Measurements from ENCODE around the gene FURIN.
"Not testable (repeated sequence)": the region's sequence is repeated elsewhere in the genome, so short reads cannot be mapped to it uniquely, and the experiment has no call there.

Gene FURIN

GRCh38 chr15:90871139-90871715, 2.8 kb downstream of the FURIN start:
- TF ChIP-seq SUZ12 (IDR thresholded peaks at IDR 0.05; ENCODE audit: extremely low read depth, insufficient read depth, insufficient read length) = no peak
- no peak for TF ChIP-seq ZNF274 (IDR thresholded peaks at IDR 0.05; ENCODE audit: low read depth, low read length)
- TF ChIP-seq YY1 (IDR thresholded peaks at IDR 0.05; ENCODE audit: insufficient read depth, insufficient read length) = no peak
- DNase-seq (ENCODE audit: low read depth, low spot score) = no peak
- Histone ChIP-seq H3K4me3 (ENCODE audit: insufficient read length, low read depth) (peak overlapping the region; percentile 67), H3K27me3 (ENCODE audit: insufficient read depth, insufficient read length) (no peaks in the 10 kb centered on the region), H3K9ac (ENCODE audit: insufficient read length, low read depth) (peak overlapping the region; percentile 92), H3K9me3 (ENCODE audit: insufficient read depth, low read length) (no peaks in the 10 kb centered on the region), H3K4me1 (ENCODE audit: insufficient read depth, insufficient read length) (peaks cover 35% of the 10 kb centered on the region), H3K36me3 (ENCODE audit: insufficient read depth, insufficient read length, low read length) (peaks cover 12% of the 10 kb centered on the region)

GRCh38 chr15:90871716-90872485, 3.5 kb downstream of the FURIN start:
- DNase-seq (ENCODE audit: low read depth, low spot score) = no peak
- H3K4me1 ChIP-seq (ENCODE audit: insufficient read depth, insufficient read length) = peaks cover 34% of the 10 kb centered on the region
- H3K4me3 ChIP-seq (ENCODE audit: insufficient read length, low read depth) = peak overlapping the region; percentile 67
- TF ChIP-seq YY1 (IDR thresholded peaks at IDR 0.05; ENCODE audit: insufficient read depth, insufficient read length) = no peak
- TF ChIP-seq ZNF274 (IDR thresholded peaks at IDR 0.05; ENCODE audit: low read depth, low read length) = no peak
- TF ChIP-seq SUZ12 (IDR thresholded peaks at IDR 0.05; ENCODE audit: extremely low read depth, insufficient read depth, insufficient read length) = no peak
- peaks cover 19% of the 10 kb centered on the region for H3K36me3 ChIP-seq (ENCODE audit: insufficient read depth, insufficient read length, low read length)
- H3K27me3 ChIP-seq (ENCODE audit: insufficient read depth, insufficient read length) = no peaks in the 10 kb centered on the region
- peak overlapping the region; percentile 85 for H3K9ac ChIP-seq (ENCODE audit: insufficient read length, low read depth)
- H3K9me3 ChIP-seq (ENCODE audit: insufficient read depth, low read length) = no peaks in the 10 kb centered on the region

- Histone ChIP-seq H3K4me3 (ENCODE audit: insufficient read length, low read depth) (peak overlapping the region; percentile 67), H3K9ac (ENCODE audit: insufficient read length, low read depth) (peak overlapping the region; percentile 85), H3K36me3 (ENCODE audit: insufficient read depth, insufficient read length, low read length) (peaks cover 26% of the 10 kb centered on the region), H3K27me3 (ENCODE audit: insufficient read depth, insufficient read length) (no peaks in the 10 kb centered on the region), H3K9me3 (ENCODE audit: insufficient read depth, low read length) (no peaks in the 10 kb centered on the region), H3K4me1 (ENCODE audit: insufficient read depth, insufficient read length) (peaks cover 34% of the 10 kb centered on the region)
- no peak for TF ChIP-seq SUZ12 (IDR thresholded peaks at IDR 0.05; ENCODE audit: extremely low read depth, insufficient read depth, insufficient read length)
- no peak for TF ChIP-seq ZNF274 (IDR thresholded peaks at IDR 0.05; ENCODE audit: low read depth, low read length)
- TF ChIP-seq YY1 (IDR thresholded peaks at IDR 0.05; ENCODE audit: insufficient read depth, insufficient read length) = no peak
- DNase-seq (ENCODE audit: low read depth, low spot score) = no peak
Measured at GRCh38 chr15:90872486-90873184, 4.2 kb downstream of the FURIN start.

GRCh38 chr15:90873488-90873997, 5.2 kb downstream of the FURIN start:
- peaks cover 28% of the 10 kb centered on the region for H3K4me1 ChIP-seq (ENCODE audit: insufficient read depth, insufficient read length)
- H3K9me3 ChIP-seq (ENCODE audit: insufficient read depth, low read length) = no peaks in the 10 kb centered on the region
- peaks cover 35% of the 10 kb centered on the region for H3K36me3 ChIP-seq (ENCODE audit: insufficient read depth, insufficient read length, low read length)
- no peak overlapping the region for H3K4me3 ChIP-seq (ENCODE audit: insufficient read length, low read depth)
- H3K9ac ChIP-seq (ENCODE audit: insufficient read length, low read depth) = peak overlapping the region; percentile 62
- DNase-seq (ENCODE audit: low read depth, low spot score) = no peak
- TF ChIP-seq SUZ12 (IDR thresholded peaks at IDR 0.05; ENCODE audit: extremely low read depth, insufficient read depth, insufficient read length) = no peak
- no peaks in the 10 kb centered on the region for H3K27me3 ChIP-seq (ENCODE audit: insufficient read depth, insufficient read length)

GRCh38 chr15:90873998-90874605, 5.7 kb downstream of the FURIN start:
- TF ChIP-seq YY1 (IDR thresholded peaks at IDR 0.05; ENCODE audit: insufficient read depth, insufficient read length) (no peak), ZNF274 (IDR thresholded peaks at IDR 0.05; ENCODE audit: low read depth, low read length) (no peak), SUZ12 (IDR thresholded peaks at IDR 0.05; ENCODE audit: extremely low read depth, insufficient read depth, insufficient read length) (no peak)
- H3K4me1 ChIP-seq (ENCODE audit: insufficient read depth, insufficient read length) = peaks cover 23% of the 10 kb centered on the region
- H3K9me3 ChIP-seq (ENCODE audit: insufficient read depth, low read length) = no peaks in the 10 kb centered on the region
- peaks cover 41% of the 10 kb centered on the region for H3K36me3 ChIP-seq (ENCODE audit: insufficient read depth, insufficient read length, low read length)
- no peak overlapping the region for H3K4me3 ChIP-seq (ENCODE audit: insufficient read length, low read depth)
- H3K27me3 ChIP-seq (ENCODE audit: insufficient read depth, insufficient read length) = no peaks in the 10 kb centered on the region
- H3K9ac ChIP-seq (ENCODE audit: insufficient read length, low read depth) = peak overlapping the region; percentile 62
- DNase-seq (ENCODE audit: low read depth, low spot score) = no peak

- H3K36me3 ChIP-seq (ENCODE audit: insufficient read depth, insufficient read length, low read length) = peaks cover 50% of the 10 kb centered on the region
- not testable (repeated sequence) for H3K4me3 ChIP-seq (ENCODE audit: insufficient read length, low read depth)
Measured at GRCh38 chr15:90874986-90875385, 6.6 kb downstream of the FURIN start.

GRCh38 chr15:90875549-90875981, 7.2 kb downstream of the FURIN start:
- Histone ChIP-seq H3K4me3 (ENCODE audit: insufficient read length, low read depth) (no peak overlapping the region), H3K27me3 (ENCODE audit: insufficient read depth, insufficient read length) (no peaks in the 10 kb centered on the region), H3K36me3 (ENCODE audit: insufficient read depth, insufficient read length, low read length) (peaks cover 56% of the 10 kb centered on the region), H3K9ac (ENCODE audit: insufficient read length, low read depth) (no peak overlapping the region), H3K4me1 (ENCODE audit: insufficient read depth, insufficient read length) (peaks cover 18% of the 10 kb centered on the region), H3K9me3 (ENCODE audit: insufficient read depth, low read length) (no peaks in the 10 kb centered on the region)
- TF ChIP-seq YY1 (IDR thresholded peaks at IDR 0.05; ENCODE audit: insufficient read depth, insufficient read length) = no peak
- TF ChIP-seq ZNF274 (IDR thresholded peaks at IDR 0.05; ENCODE audit: low read depth, low read length) = no peak
- TF ChIP-seq SUZ12 (IDR thresholded peaks at IDR 0.05; ENCODE audit: extremely low read depth, insufficient read depth, insufficient read length) = no peak
- no peak for DNase-seq (ENCODE audit: low read depth, low spot score)

More at GRCh38 chr15:90874986-90875385, 6.6 kb downstream of the FURIN start:
- not testable (repeated sequence) for H3K9me3 ChIP-seq (ENCODE audit: insufficient read depth, low read length); H3K9ac ChIP-seq (ENCODE audit: insufficient read length, low read depth); H3K27me3 ChIP-seq (ENCODE audit: insufficient read depth, insufficient read length); DNase-seq (ENCODE audit: low read depth, low spot score)
- H3K4me1 ChIP-seq (ENCODE audit: insufficient read depth, insufficient read length) = peaks cover 20% of the 10 kb centered on the region

Data from NT2/D1 (cell line).